GM20000 (cell line): Measurements from ENCODE around the gene CCL4.
"Not testable (repeated sequence)": the region's sequence is repeated elsewhere in the genome, so short reads cannot be mapped to it uniquely, and the experiment has no call there.

ENCODE experiments used
- DNase-seq: peaks from one replicate; pipeline ENCODE4 v3.0.0; 2012; ENCODE audit warnings: low spot score
- TF ChIP-seq, protein P1 (sequence below): IDR thresholded peaks from 2 replicates; pipeline ENCODE4 v1.5.1; 2012; ENCODE audit warnings: mild to moderate bottlenecking, control low read depth; ENCODE audit errors: extremely low read depth, missing control alignments

Gene CCL4

DNA sequence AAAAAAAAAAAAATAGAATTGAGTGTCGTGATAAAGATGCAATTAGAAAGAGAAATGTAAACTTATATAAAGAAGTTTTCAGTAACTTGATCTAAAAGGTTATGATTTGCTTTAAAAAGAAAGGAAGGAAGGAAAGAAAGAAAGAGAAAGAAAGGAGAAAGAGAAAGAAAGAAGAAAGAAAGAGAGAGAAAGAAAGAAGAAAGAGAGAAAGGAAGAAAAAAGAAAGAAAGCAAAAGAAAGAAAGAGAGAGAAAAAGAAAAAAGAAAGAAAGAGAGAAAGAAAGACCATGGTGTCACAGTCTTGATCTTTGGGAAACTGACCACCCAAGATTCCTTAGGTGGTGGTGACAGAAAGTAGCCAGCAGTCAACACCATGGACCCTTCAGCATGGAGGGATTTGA lies 9.4 kb upstream of the CCL4 start:
- no peak for DNase-seq
- TF ChIP-seq, protein P1, sequence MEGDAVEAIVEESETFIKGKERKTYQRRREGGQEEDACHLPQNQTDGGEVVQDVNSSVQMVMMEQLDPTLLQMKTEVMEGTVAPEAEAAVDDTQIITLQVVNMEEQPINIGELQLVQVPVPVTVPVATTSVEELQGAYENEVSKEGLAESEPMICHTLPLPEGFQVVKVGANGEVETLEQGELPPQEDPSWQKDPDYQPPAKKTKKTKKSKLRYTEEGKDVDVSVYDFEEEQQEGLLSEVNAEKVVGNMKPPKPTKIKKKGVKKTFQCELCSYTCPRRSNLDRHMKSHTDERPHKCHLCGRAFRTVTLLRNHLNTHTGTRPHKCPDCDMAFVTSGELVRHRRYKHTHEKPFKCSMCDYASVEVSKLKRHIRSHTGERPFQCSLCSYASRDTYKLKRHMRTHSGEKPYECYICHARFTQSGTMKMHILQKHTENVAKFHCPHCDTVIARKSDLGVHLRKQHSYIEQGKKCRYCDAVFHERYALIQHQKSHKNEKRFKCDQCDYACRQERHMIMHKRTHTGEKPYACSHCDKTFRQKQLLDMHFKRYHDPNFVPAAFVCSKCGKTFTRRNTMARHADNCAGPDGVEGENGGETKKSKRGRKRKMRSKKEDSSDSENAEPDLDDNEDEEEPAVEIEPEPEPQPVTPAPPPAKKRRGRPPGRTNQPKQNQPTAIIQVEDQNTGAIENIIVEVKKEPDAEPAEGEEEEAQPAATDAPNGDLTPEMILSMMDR, result no peak

DNA sequence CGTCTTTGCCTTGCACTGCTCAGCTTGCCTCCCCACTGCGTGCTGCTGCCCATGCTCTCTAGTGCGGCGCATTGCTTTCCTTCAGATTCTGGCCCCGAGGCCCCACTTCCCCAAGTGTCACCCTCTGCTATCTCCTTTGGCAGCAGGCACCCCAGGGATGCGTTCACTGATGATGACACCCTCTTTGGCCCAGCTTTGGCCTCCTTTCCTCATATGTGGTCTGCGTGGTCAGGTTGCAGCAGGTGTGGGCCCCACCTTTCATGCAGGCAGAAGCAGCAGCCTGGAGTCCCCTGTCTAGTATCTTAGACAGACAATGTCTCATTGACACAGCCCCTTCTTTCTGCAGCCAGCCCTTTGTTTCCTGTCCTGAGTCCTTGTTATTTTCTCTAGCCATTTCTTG lies 8.9 kb upstream of the CCL4 start:
- TF ChIP-seq, protein P1, result no peak
- DNase-seq, result no peak

DNA sequence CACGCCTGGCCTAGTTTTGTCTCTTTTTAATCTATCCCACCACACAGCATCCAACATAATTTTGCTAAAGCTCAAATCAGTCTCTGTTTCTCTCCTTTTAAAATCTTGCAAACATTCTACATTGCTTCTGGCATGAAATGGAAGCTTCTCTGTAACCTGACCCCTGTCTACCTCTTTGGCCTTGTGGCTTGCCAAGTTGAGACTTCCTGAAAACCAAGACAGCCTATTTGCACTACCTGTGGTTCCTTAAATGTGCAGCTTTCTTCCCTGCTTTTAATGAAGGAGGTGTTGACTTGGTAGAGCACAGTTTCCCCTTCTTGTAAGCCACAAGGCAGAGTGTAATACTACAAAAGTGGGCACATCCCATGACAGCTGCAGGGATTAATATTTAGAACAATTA lies 7.6 kb upstream of the CCL4 start:
- no peak for DNase-seq

DNA sequence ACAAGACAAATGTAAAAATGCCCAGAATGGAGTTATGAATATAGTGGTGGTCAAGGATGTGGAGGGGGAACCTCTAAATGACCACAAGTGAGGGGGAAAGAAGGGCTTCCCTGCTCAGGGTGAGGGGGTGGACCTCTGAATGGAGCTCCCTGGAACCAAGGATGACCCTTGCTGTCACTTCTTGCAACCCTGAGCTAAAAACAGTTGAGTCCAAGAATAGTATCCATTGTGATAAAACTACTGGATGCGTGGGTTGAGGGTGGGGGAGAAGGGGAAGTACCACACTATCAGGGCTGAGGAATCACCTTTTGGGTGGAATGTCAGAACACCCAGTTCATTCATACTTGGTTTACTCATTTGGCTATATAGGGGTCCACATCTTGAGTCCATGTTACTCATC lies 4.6 kb upstream of the CCL4 start:
- not testable (repeated sequence) for DNase-seq

More for the DNA sequence above, 7.6 kb upstream of the CCL4 start:
- TF ChIP-seq, protein P1, result no peak

DNA sequence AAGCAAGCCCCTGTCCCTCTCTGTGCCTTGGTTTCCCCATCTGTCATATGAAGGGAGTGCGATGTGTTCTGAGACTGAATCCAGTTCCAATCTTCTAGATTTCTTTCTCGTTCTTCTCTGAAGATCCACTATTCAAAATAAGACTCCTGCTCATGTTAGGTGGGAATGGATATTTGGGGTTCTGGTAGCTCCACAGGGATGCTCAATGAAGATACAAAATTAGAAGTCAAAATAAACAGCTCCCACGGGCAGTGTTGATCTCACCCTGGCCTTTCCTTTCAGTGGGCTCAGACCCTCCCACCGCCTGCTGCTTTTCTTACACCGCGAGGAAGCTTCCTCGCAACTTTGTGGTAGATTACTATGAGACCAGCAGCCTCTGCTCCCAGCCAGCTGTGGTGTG lies 619 bp downstream of the CCL4 start:
- DNase-seq, result not testable (repeated sequence)

DNA sequence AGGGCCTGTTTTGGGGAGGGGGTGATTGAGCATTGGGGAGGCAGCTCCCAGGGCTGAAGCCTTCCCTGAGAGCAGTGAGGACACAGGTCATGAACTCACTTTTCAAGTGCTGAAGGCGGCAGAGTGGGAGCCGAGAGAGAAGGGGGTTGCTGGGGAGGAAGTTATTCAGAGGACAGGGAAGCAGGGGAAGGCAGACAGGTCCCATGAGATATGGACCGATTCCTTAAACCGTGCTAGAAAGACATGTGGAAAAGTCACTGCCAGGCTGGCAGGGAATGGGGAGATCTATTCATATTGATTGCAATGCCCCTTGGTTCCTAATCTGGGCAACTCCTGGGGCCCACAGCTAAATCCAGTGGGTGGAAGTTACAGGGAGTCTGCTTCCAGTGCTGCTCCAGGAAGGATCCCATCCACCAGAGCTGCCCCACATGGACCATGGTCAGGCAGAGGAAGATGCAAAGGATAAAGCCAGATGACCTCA lies 1.1 kb downstream of the CCL4 start:
- DNase-seq, result no peak
- TF ChIP-seq, protein P1, result no peak

DNA sequence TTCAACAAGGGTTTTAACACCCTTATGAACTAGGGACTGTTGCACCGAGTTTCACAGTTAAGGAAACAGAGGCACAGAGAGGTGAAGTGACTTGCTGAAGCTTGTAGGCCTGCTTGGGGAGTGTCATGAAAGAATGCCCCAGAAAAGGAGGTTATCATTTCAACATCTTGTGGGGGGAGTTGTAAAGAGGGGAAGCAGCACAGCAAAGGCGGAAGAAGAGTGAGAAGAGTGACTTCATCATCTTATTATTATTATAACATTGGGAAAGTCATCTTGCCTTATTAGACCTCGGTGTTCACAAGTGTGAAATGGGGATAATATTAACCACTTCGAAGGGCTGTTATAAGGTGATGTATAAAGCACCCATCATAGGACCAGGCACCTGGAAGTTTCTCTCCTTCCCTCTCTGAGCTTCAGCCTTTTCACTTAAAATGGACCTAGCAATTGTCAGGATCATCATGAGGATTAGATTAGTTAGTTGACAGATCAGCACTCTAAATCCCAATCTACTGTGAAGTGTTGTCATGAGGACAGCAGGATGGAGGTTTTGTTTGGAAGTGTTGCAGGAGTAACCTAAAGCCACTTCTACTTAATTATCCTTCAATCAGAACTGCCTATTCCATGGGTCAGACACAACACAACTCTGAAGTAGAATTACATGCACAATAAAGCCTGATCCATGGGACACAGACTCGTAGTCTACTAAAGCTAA lies 2.3 kb downstream of the CCL4 start:
- TF ChIP-seq, protein P1, result no peak
- no peak for DNase-seq

DNA sequence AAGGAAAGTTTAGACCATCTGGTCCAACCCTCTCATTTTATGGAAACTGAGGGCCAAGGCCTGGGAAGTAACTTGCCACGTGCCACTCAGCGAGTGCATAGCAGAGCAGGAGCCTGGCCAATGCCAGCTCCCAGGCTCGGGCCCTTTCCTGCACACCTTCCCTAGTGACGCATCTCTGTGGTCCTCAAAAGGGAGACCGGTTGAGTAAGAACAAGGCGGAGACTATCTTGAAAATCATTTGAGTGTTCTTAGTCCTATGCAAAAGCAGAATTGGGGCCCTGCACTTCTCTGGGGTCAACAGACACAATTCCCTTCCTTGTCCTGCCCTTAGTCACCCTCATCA lies 2.8 kb downstream of the CCL4 start:
- TF ChIP-seq, protein P1, result no peak
- DNase-seq, result no peak

DNA sequence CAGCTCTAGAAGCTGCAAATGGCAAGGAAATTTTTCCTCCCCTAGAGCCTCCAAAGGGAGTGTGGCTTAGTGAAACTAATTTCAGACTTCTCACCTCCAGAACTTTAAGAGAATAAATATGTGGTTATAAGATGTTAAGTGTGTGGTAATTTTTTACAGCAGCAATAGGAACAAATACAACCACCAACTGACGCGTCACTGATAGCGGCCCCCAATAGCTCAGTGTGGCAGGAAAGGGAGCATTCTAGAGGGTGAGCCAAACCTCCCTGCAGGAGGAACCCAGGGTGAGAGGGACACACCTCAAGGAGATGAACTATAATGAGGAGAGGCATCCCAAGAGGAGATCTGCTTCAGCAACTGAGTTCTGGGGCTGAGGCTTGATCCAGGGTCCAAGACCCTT lies 4.0 kb downstream of the CCL4 start:
- DNase-seq, result no peak
- TF ChIP-seq, protein P1, result no peak

DNA sequence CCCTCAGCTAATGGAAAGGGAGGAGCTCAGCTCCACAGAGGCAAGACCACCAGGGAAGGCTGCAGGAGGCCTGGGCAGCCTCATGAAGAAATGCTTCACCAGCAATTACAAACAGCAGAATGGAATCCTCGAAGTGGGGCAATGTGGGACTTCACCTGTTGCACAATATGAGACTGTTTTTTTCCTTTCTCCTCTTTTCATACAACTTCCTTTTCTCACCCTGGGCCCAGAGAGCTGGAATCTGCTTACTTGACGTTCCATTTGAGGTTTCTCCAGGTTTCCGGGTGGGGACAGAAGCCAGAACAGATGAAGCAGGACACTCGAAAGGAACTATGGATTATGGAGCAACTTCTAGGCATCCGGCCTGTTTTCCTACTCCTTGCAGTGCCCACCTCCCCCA lies 4.6 kb downstream of the CCL4 start:
- DNase-seq, result not testable (repeated sequence)
